ENCODE measurements around the gene FGL2. TPM values are rescaled to one million over a fixed set of nuclear protein-coding genes. Genes with fewer than 3 reads are reported as not detected.
"Not testable (repeated sequence)": the region's sequence is repeated elsewhere in the genome, so short reads cannot be mapped to it uniquely, and the experiment has no call there.

The FGL2 gene
- total and polyA plus RNA-seq, 2 of the 4 experiments (the other 2 are of a cell fraction): 0.32 to 1.3 TPM

- H3K4me1 ChIP-seq (ENCODE audit: control insufficient read depth, insufficient read depth, low read length); H3K27me3 ChIP-seq (ENCODE audit: control insufficient read depth, insufficient read depth, low read length); CTCF ChIA-PET; H3K4me3 ChIP-seq (ENCODE audit: insufficient read depth, low read depth, low read length); H2AK9ac ChIP-seq (replicated peaks; ENCODE audit: low read depth, low read length, poor library complexity); POLR2A ChIA-PET (ENCODE audit: unreplicated experiment); H3K14ac ChIP-seq (replicated peaks; ENCODE audit: low read depth, low read length); H3K9me1 ChIP-seq (ENCODE audit: insufficient read depth, low read length); dilution Hi-C loops (cut with HindIII; ENCODE audit: low sequenced_read_pairs, unreplicated experiment); H3K18ac ChIP-seq (ENCODE audit: low read depth, low read length); H4K20me1 ChIP-seq (ENCODE audit: insufficient read depth, low read length); H2BK15ac ChIP-seq (ENCODE audit: low read depth, low read length); H3K79me1 ChIP-seq (ENCODE audit: low read depth in 1 of 2, low read length in 2 of 2); H2AFZ ChIP-seq (replicated peaks; ENCODE audit: low read length, poor library complexity); H4K5ac ChIP-seq (ENCODE audit: low read depth, low read length); ATAC-seq (ENCODE audit: low read depth); H2BK20ac ChIP-seq (ENCODE audit: low read depth, low read length); H3K9ac ChIP-seq (ENCODE audit: low read depth, low read length); DNase-seq; H2BK120ac ChIP-seq (ENCODE audit: low read depth, low read length); H2BK5ac ChIP-seq (ENCODE audit: low read depth, low read length, poor library complexity, severe bottlenecking); intact Hi-C loops (cut with micrococcal nuclease); in situ Hi-C loops (cut with MboI; ENCODE audit: low sequenced_read_pairs); H3K4me2 ChIP-seq (ENCODE audit: low read depth, low read length); H3K23ac ChIP-seq (ENCODE audit: low read depth, low read length); H3K56ac ChIP-seq (ENCODE audit: extremely low read depth, insufficient read depth, low read length); H4K8ac ChIP-seq (ENCODE audit: low read depth in 2 of 2, low read length in 2 of 2); BruUV-seq (replicated peaks); H3K4ac ChIP-seq (ENCODE audit: low read depth, low read length); H3K36me3 ChIP-seq (ENCODE audit: control insufficient read depth, insufficient read depth, low read length); H2AK5ac ChIP-seq (ENCODE audit: low read depth, low read length); H3K9me3 ChIP-seq (ENCODE audit: control insufficient read depth, insufficient read depth, low read length); H4K91ac ChIP-seq (ENCODE audit: insufficient read depth, low read depth, low read length); H3K27ac ChIP-seq (ENCODE audit: insufficient read depth, low read length): not testable (repeated sequence)
- 100% methylated on average over 6 of the region's 10 CpGs; no CpG with 5 or more reads in 1 of the 2 experiments for WGBS, 2 experiments (ENCODE audit: extremely low coverage in 2 of 2, insufficient read length in 1 of 2)
Measured at GRCh38 chr7:77219701-77220331, 20.2 kb upstream of the FGL2 start.

Data from IMR-90 (cell line).